ENCODE measurements around the gene SEZ6L. TPM values are rescaled to one million over a fixed set of nuclear protein-coding genes. Genes with fewer than 3 reads are reported as not detected.

The SEZ6L gene
- total and polyA plus RNA-seq, 7 donors: 0.49 to 2.1 (median 0.83) TPM; not detected in 2

DNA sequence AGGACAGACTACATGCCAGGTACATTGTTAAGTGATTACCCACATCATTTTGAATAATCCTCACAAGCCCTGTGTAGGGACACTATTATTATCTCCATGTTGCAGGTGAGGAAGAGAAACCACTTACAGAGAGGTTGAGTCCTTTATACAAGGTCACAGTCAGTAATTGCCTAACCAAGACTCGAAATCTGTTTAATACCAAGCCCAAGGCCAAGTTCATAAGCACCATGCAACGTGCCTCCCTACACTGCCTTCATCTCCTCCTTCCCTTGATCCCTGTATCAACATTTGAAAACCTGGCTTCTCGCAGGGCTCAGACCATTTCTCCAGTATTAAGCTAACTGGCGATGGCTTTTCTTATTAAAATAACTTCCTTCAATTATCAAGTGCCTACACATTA lies 41.7 kb upstream of the SEZ6L start:
- Histone ChIP-seq H3K27me3 (no peaks in the 10 kb centered on the region), H3K9me3 (no peaks in the 10 kb centered on the region), H3K4me1 (no peaks in the 10 kb centered on the region), H3K27ac (no peak overlapping the region), H3K36me3 (no peaks in the 10 kb centered on the region), H3K4me3 (no peak overlapping the region)
- WGBS, 2 donors: 48 to 64% methylated on average over 4 of the region's 4 CpGs
- TF ChIP-seq CTCF (IDR thresholded peaks at IDR 0.05) (no peak), EP300 (IDR thresholded peaks at IDR 0.05) (no peak), POLR2AphosphoS5 (IDR thresholded peaks at IDR 0.05) (no peak), POLR2A (IDR thresholded peaks at IDR 0.05) (no peak)
- intact Hi-C loops (cut with DNase I): no loop called here
- no peak for DNase-seq

- Histone ChIP-seq H3K36me3 (no peaks in the 10 kb centered on the region), H3K27me3 (peaks cover 0 to 23% (median 0%) of the 10 kb centered on the region in 3 donors), H3K4me3 (no peak overlapping the region), H3K4me1 (no peaks in the 10 kb centered on the region), H3K27ac (no peak overlapping the region), H3K9me3 (no peaks in the 10 kb centered on the region)
- intact Hi-C loops (cut with DNase I): no loop called here
- DNase-seq: no peak
- TF ChIP-seq POLR2A (IDR thresholded peaks at IDR 0.05) (no peak), CTCF (IDR thresholded peaks at IDR 0.05) (no peak), EP300 (IDR thresholded peaks at IDR 0.05) (no peak), POLR2AphosphoS5 (IDR thresholded peaks at IDR 0.05) (no peak)
- WGBS, 2 donors: 46 to 53% methylated on average over 10 of the region's 10 CpGs
These were observed 37.6 kb upstream of the SEZ6L start for GRCh38 chr22:26131589-26132154.

GRCh38 chr22:26134654-26135330 lies 34.5 kb upstream of the SEZ6L start:
- TF ChIP-seq CTCF (IDR thresholded peaks at IDR 0.05): no peak
- TF ChIP-seq EP300 (IDR thresholded peaks at IDR 0.05): no peak
- TF ChIP-seq POLR2A (IDR thresholded peaks at IDR 0.05): no peak
- no peak for TF ChIP-seq POLR2AphosphoS5 (IDR thresholded peaks at IDR 0.05)
- no peak overlapping the region for H3K27ac ChIP-seq
- no peaks in the 10 kb centered on the region for H3K9me3 ChIP-seq
- H3K36me3 ChIP-seq: no peaks in the 10 kb centered on the region
- H3K4me1 ChIP-seq: no peaks in the 10 kb centered on the region
- WGBS, 2 donors: 72 to 80% methylated on average over 7 of the region's 7 CpGs
- no peak overlapping the region for H3K4me3 ChIP-seq
- peaks cover 0 to 23% (median 0%) of the 10 kb centered on the region in 3 donors for H3K27me3 ChIP-seq
- no peak for DNase-seq
- intact Hi-C loops (cut with DNase I): no loop called here

GRCh38 chr22:26135806-26136205 lies 33.5 kb upstream of the SEZ6L start:
- intact Hi-C loops (cut with DNase I): no loop called here
- Histone ChIP-seq H3K36me3 (no peaks in the 10 kb centered on the region), H3K27ac (no peak overlapping the region), H3K9me3 (no peaks in the 10 kb centered on the region), H3K4me1 (no peaks in the 10 kb centered on the region), H3K4me3 (no peak overlapping the region), H3K27me3 (peaks cover 0 to 23% (median 0%) of the 10 kb centered on the region in 3 donors)
- DNase-seq: no peak
- no peak for TF ChIP-seq EP300 (IDR thresholded peaks at IDR 0.05)
- TF ChIP-seq POLR2A (IDR thresholded peaks at IDR 0.05): no peak
- no peak for TF ChIP-seq POLR2AphosphoS5 (IDR thresholded peaks at IDR 0.05)
- no peak for TF ChIP-seq CTCF (IDR thresholded peaks at IDR 0.05)
- 77 to 81% methylated on average over 2 of the region's 2 CpGs for WGBS, 2 donors
